ENCODE data around the gene UNC80.

GRCh38 chr2:209984291-209984690 is 212.7 kb downstream of the UNC80 start:
- TF ChIP-seq CTCF (IDR thresholded peaks at IDR 0.05 in 8 of 11, conservative IDR thresholded peaks at IDR 0.05 in 3 of 11) (no peak), POLR2AphosphoS5 (IDR thresholded peaks at IDR 0.05) (no peak), POLR2A (IDR thresholded peaks at IDR 0.05) (no peak)
